Measurements from ENCODE around the gene ATP8B3.

The ATP8B3 gene

DNA sequence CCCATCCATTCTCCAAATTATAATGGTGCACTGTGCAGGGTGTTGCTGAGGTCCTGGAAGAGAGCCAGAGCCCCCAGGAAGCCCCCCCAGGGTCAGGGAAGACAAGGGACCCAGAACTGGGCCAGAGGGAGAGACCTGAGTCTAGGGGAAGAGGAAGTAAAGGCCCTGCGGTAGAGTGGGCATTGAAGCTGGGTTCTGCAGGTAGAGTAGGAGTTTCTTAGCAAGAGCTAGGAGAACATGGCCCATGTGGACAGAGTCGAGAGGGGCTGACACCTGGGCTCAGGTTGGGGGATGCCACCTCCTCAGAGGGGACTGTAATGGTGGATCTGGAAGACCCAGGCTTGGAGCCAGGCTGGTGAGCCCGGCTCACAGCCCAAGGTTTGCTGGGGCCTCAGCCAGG lies 75.8 kb downstream of the ATP8B3 start:
- TF ChIP-seq, protein P1, sequence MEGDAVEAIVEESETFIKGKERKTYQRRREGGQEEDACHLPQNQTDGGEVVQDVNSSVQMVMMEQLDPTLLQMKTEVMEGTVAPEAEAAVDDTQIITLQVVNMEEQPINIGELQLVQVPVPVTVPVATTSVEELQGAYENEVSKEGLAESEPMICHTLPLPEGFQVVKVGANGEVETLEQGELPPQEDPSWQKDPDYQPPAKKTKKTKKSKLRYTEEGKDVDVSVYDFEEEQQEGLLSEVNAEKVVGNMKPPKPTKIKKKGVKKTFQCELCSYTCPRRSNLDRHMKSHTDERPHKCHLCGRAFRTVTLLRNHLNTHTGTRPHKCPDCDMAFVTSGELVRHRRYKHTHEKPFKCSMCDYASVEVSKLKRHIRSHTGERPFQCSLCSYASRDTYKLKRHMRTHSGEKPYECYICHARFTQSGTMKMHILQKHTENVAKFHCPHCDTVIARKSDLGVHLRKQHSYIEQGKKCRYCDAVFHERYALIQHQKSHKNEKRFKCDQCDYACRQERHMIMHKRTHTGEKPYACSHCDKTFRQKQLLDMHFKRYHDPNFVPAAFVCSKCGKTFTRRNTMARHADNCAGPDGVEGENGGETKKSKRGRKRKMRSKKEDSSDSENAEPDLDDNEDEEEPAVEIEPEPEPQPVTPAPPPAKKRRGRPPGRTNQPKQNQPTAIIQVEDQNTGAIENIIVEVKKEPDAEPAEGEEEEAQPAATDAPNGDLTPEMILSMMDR (IDR thresholded peaks at IDR 0.05; ENCODE audit: insufficient read depth, low read length, missing control alignments): no peak
- ChIA-PET CTCF (interaction anchor here (1.8 kb wide), 1 partner anchor 64 kb away, joined by 10 read pairs; no protein-coding TSS in a partner anchor), POLR2A (no interaction called here)
- no peak for DNase-seq (ENCODE audit: low read depth, low spot score)
- no peak overlapping the region for H3K4me3 ChIP-seq (ENCODE audit: low read depth, low read length)

DNA sequence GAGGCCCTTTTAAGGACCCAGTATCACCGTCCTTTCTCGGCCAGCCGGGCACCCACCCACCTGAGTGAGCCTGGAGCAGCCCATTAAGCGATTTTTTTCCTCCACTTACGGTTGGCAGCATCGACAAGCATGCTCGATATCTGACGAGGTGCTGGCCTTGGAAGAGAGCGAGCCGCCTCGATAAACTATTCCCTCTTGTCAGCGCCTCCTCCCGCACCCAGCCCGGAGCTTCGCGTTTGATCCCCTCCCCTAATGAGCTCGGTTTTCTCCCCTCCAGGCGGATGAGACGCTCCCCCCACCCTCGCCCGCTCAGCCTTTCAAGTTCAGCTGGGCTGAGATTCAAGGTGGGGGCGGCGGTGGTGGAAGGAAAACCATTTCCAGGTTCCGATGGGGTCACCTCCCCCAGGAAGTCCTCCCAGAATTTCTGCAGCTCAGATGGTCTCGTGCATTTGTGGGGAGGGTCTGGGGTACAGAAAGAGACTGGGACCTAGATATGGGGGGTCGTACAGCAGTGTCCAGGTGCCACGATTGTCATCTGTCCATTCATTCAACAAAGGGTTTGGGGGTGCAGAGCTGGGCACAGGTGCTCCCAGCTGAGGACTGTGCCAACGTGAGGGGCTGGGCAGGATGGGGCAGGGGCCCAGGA lies 77.6 kb downstream of the ATP8B3 start:
- DNase-seq (ENCODE audit: low read depth, low spot score): no peak
- POLR2A ChIA-PET: no interaction called here
- TF ChIP-seq, protein P1 (IDR thresholded peaks at IDR 0.05; ENCODE audit: insufficient read depth, low read length, missing control alignments): no peak
- H3K4me3 ChIP-seq (ENCODE audit: low read depth, low read length): no peak overlapping the region
- CTCF ChIA-PET: interaction anchor here (1.1 to 1.4 kb wide), 2 partner anchors 32 to 34 kb away, joined by 3 read pairs; no protein-coding TSS in a partner anchor

Data from AG04449 (cell line).